Central memory CD8-positive, alpha-beta T cell (primary cell): ENCODE data around the gene PCDHA7.
"Not testable (repeated sequence)": the region's sequence is repeated elsewhere in the genome, so short reads cannot be mapped to it uniquely, and the experiment has no call there.

Experiments
- ATAC-seq: fragments of 150-1000 bp; cut with Tn5 transposase; replicated peaks from 2 replicates; pipeline ENCODE4 v1.10.0; 2022; ENCODE audit warnings: mild to moderate bottlenecking, moderate FRiP score, moderate number of reproducible peaks; ENCODE audit not compliant: poor library complexity, severe bottlenecking; ENCODE audit errors: extremely low read depth
- DNase-seq, 2 donors: peaks; one replicate each; pipeline ENCODE4 v3.0.0; 2021; ENCODE audit warnings: low spot score in 2 of 2
- H3K27ac Mint-ChIP-seq: one replicate; pipeline ENCODE4 v1.8.0; 2022; ENCODE audit warnings: low read depth, mild to moderate bottlenecking, moderate library complexity, mixed read lengths
- H3K27me3 Mint-ChIP-seq: one replicate; pipeline ENCODE4 v1.8.0; 2022; ENCODE audit warnings: mixed read lengths
- H3K36me3 Mint-ChIP-seq: one replicate; pipeline ENCODE4 v1.8.0; 2022; ENCODE audit warnings: mild to moderate bottlenecking, moderate library complexity, mixed read lengths; ENCODE audit not compliant: insufficient read depth
- H3K4me1 Mint-ChIP-seq: one replicate; pipeline ENCODE4 v1.8.0; 2022; ENCODE audit warnings: mixed read lengths
- H3K4me3 Mint-ChIP-seq: one replicate; pipeline ENCODE4 v1.8.0; 2022; ENCODE audit warnings: mild to moderate bottlenecking, moderate library complexity, mixed read lengths
- H3K9me3 Mint-ChIP-seq: one replicate; pipeline ENCODE4 v1.8.0; 2022; ENCODE audit warnings: mixed read lengths

Gene PCDHA7, protein sequence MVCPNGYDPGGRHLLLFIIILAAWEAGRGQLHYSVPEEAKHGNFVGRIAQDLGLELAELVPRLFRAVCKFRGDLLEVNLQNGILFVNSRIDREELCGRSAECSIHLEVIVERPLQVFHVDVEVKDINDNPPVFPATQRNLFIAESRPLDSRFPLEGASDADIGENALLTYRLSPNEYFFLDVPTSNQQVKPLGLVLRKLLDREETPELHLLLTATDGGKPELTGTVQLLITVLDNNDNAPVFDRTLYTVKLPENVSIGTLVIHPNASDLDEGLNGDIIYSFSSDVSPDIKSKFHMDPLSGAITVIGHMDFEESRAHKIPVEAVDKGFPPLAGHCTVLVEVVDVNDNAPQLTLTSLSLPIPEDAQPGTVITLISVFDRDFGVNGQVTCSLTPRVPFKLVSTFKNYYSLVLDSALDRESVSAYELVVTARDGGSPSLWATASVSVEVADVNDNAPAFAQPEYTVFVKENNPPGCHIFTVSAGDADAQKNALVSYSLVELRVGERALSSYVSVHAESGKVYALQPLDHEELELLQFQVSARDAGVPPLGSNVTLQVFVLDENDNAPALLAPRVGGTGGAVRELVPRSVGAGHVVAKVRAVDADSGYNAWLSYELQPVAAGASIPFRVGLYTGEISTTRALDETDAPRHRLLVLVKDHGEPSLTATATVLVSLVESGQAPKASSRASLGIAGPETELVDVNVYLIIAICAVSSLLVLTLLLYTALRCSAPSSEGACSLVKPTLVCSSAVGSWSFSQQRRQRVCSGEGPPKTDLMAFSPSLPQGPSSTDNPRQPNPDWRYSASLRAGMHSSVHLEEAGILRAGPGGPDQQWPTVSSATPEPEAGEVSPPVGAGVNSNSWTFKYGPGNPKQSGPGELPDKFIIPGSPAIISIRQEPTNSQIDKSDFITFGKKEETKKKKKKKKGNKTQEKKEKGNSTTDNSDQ

DNA sequence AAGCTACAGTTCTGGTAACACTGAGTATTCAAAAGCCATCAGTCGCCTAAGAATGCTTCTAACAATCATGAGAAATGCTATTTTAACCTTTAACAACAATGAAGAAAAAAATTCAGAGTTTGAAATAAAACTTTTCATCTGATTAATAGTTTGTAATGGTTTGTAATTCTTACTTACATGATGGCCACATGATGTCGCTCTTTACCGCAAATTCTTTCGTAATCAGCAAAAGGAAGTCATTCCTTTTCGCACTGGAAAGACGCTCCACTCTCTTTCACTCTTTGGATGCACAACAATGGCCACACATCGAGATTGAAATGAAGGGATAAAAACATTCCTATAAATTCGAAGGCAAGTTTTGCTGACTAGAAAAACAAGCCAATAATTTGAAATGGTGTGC lies at the start of gene PCDHA7:
TSS of gene PCDHA7 (plus strand) at position 277 of the 400 bp plus-strand sequence. CDS start at position 392, 115 bp downstream.
- peaks cover 3% of the 10 kb centered on the region for H3K36me3 Mint-ChIP-seq
- DNase-seq = no peak
- no peak for ATAC-seq
- no peak within 1 kb of the TSS for H3K4me3 Mint-ChIP-seq
- peaks cover 25% of the 10 kb centered on the region for H3K27me3 Mint-ChIP-seq
- H3K27ac Mint-ChIP-seq = no peak within 1 kb of the TSS
- H3K9me3 Mint-ChIP-seq = no peaks in the 10 kb centered on the region
- H3K4me1 Mint-ChIP-seq = no peaks in the 10 kb centered on the region

DNA sequence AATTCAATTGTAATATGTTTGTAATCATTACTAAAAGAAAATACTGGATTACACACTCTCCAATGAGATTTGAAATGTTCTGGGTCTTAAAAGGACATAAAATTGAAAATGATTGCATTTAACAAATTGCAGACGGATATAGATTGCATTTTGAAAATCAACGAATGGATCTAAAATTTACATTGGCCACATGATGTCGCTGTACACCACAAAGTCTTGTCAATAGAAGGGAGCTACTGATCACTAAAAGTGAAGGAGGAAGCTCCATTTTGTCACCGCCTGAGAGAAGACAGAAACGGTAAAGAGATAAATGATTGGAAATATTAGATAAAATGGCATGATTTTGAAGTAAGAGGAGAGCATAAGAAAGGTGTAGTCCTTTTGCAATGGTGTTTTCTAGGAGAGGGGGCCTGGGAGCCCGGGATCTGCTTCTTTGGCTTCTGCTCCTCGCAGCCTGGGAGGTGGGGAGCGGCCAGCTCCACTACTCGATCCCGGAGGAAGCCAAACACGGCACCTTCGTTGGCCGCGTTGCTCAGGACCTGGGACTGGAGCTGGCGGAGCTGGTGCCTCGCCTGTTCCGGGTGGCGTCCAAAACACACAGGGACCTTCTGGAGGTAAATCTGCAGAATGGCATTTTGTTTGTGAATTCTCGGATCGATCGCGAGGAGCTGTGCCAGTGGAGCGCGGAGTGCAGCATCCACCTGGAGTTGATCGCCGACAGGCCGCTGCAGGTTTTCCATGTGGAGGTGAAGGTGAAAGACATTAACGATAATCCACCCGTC lies 48.0 kb upstream of the PCDHA7 start, which contains the start of gene PCDHA1:
TSS of gene PCDHA1 (plus strand) at position 236 of the 782 bp plus-strand sequence.
- Mint-ChIP-seq H3K36me3 (peaks cover 1% of the 10 kb centered on the region), H3K27ac (no peak within 1 kb of the TSS), H3K4me1 (no peaks in the 10 kb centered on the region), H3K9me3 (peaks cover 8% of the 10 kb centered on the region), H3K27me3 (peaks cover 28% of the 10 kb centered on the region), H3K4me3 (no peak within 1 kb of the TSS)
- DNase-seq (no peak), ATAC-seq (no peak)

DNA sequence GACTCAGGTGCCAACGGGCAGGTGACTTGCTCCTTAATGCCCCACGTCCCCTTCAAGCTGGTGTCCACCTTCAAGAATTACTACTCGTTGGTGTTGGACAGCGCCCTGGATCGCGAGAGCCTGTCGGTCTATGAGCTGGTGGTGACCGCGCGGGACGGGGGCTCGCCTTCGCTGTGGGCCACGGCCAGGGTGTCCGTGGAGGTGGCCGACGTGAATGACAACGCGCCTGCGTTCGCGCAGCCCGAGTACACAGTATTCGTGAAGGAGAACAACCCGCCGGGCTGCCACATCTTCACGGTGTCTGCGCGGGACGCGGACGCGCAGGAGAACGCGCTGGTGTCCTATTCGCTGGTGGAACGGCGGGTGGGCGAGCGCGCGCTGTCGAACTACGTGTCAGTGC lies 46.6 kb upstream of the PCDHA7 start:
- H3K4me3 Mint-ChIP-seq, H3K4me1 Mint-ChIP-seq, DNase-seq, ATAC-seq, H3K36me3 Mint-ChIP-seq, H3K27ac Mint-ChIP-seq, H3K9me3 Mint-ChIP-seq: not testable (repeated sequence)
- H3K27me3 Mint-ChIP-seq = peaks cover 40% of the 10 kb centered on the region

DNA sequence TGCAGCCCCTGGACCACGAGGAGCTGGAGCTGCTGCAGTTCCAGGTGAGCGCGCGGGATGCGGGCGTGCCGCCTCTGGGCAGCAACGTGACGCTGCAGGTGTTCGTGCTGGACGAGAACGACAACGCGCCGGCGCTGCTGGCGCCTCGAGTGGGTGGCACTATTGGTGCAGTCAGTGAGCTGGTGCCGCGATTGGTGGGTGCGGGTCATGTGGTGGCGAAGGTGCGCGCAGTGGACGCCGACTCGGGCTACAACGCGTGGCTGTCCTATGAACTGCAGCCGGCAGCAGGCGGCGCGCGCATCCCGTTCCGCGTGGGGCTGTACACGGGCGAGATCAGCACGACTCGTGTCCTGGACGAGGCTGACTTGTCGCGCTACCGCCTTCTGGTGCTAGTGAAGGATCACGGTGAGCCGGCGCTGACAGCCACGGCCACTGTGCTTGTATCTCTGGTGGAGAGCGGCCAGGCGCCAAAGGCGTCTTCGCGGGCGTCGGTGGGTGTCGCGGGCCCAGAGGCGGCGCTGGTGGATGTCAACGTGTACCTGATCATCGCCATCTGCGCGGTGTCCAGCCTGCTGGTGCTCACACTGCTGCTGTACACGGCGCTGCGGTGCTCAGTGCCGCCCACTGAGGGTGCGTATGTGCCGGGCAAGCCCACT lies 46.1 kb upstream of the PCDHA7 start:
- H3K9me3 Mint-ChIP-seq, DNase-seq, H3K4me1 Mint-ChIP-seq, H3K36me3 Mint-ChIP-seq, H3K27ac Mint-ChIP-seq, H3K4me3 Mint-ChIP-seq, ATAC-seq: not testable (repeated sequence)
- H3K27me3 Mint-ChIP-seq = peaks cover 46% of the 10 kb centered on the region

DNA sequence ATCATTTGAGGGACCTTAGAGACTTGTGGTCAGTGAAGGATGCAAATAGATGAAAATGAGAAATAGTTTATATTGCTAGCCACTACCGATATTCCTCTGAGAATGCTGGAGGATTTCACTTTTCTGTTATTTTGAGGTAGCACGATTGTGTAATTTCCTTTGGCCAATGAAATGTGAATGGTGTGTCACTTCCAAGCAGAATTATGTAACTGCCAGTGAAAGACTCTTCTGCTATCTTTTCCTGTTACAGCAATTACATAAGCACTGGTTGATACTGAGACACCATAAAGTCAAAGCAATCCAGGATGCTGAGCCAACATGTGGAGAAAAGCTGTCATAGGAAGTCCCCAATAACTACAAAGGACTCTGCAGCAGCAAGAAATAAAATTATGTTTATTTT lies 43.0 kb upstream of the PCDHA7 start:
- H3K4me1 Mint-ChIP-seq = no peaks in the 10 kb centered on the region
- peaks cover under 1% of the 10 kb centered on the region for H3K36me3 Mint-ChIP-seq
- no peaks in the 10 kb centered on the region for H3K9me3 Mint-ChIP-seq
- ATAC-seq (no peak), DNase-seq (no peak)
- no peak overlapping the region for H3K27ac Mint-ChIP-seq
- H3K27me3 Mint-ChIP-seq = peaks cover 39% of the 10 kb centered on the region
- no peak overlapping the region for H3K4me3 Mint-ChIP-seq

DNA sequence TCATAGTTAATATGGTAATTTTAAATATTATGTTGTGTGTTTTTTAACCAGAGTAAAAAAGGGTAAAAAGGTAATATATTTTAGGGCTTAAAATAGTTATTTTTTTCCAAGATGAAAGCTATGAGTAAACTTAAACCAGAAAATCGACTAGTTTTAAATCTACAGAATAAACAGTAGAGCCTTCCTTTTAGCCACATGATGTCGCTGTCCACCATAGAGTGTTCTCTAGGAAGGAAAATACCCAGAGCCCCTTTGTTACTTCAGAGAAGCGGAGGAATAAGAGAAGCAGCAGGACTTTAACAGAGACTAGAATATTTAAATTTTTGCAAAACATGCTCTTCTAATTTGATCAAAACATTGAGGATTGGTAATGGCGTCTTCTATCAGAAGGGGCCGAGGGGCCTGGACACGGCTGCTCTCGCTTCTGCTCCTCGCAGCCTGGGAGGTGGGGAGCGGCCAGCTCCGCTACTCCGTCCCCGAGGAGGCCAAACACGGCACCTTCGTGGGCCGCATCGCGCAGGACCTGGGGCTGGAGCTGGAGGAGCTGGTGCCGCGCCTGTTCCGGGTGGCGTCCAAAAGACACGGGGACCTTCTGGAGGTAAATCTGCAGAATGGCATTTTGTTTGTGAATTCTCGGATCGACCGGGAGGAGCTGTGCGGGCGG lies 39.3 kb upstream of the PCDHA7 start, which contains the start of gene PCDHA2:
TSS of gene PCDHA2 (plus strand) at position 258 of the 664 bp plus-strand sequence.
- Mint-ChIP-seq H3K4me3 (no peak within 1 kb of the TSS), H3K27ac (no peak within 1 kb of the TSS), H3K36me3 (no peaks in the 10 kb centered on the region), H3K27me3 (peaks cover 37% of the 10 kb centered on the region), H3K9me3 (no peaks in the 10 kb centered on the region), H3K4me1 (no peaks in the 10 kb centered on the region)
- ATAC-seq (no peak), DNase-seq (no peak)

DNA sequence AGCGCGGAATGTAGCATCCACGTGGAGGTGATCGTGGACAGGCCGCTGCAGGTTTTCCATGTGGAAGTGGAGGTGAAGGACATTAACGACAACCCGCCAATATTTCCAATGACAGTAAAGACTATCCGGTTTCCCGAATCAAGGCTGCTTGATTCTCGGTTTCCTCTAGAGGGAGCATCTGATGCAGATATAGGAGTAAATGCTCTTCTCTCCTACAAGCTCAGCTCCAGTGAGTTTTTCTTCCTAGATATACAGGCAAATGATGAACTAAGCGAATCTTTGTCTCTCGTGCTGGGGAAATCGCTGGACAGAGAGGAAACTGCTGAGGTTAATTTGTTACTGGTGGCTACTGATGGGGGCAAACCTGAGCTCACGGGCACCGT lies 38.8 kb upstream of the PCDHA7 start:
- H3K4me1 Mint-ChIP-seq = no peaks in the 10 kb centered on the region
- ATAC-seq (no peak), DNase-seq (no peak)
- no peak overlapping the region for H3K27ac Mint-ChIP-seq
- H3K36me3 Mint-ChIP-seq = no peaks in the 10 kb centered on the region
- H3K27me3 Mint-ChIP-seq = peaks cover 38% of the 10 kb centered on the region
- H3K4me3 Mint-ChIP-seq = no peak overlapping the region
- no peaks in the 10 kb centered on the region for H3K9me3 Mint-ChIP-seq

DNA sequence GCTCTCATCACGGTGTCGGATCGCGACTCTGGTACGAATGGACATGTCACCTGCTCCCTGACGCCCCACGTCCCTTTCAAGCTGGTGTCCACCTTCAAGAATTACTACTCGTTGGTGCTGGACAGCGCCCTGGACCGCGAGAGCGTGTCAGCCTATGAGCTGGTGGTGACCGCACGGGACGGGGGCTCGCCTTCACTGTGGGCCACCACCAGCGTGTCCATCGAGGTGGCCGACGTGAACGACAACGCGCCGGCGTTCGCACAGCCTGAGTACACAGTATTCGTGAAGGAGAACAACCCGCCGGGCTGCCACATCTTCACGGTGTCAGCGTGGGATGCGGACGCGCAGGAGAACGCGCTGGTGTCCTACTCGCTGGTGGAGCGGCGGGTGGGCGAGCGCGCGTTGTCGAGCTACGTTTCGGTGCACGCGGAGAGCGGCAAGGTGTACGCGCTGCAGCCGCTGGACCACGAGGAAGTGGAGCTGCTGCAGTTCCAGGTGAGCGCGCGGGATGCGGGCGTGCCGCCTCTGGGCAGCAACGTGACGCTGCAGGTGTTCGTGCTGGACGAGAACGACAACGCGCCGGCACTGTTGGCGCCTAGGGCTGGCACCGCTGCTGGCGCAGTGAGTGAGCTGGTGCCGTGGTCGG lies 37.9 kb upstream of the PCDHA7 start:
- ATAC-seq, H3K4me3 Mint-ChIP-seq, H3K36me3 Mint-ChIP-seq, H3K4me1 Mint-ChIP-seq, H3K27ac Mint-ChIP-seq, DNase-seq, H3K9me3 Mint-ChIP-seq: not testable (repeated sequence)
- peaks cover 33% of the 10 kb centered on the region for H3K27me3 Mint-ChIP-seq

DNA sequence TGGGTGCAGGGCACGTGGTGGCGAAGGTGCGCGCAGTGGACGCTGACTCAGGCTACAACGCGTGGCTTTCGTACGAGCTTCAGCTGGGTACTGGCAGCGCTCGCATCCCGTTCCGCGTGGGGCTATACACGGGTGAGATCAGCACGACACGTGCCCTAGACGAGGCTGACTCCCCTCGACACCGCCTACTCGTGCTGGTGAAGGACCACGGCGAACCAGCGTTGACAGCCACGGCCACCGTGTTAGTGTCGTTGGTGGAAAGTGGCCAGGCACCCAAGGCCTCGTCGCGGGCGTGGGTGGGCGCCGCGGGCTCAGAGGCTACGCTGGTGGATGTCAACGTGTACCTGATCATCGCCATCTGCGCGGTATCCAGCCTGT lies 37.4 kb upstream of the PCDHA7 start:
- H3K4me3 Mint-ChIP-seq = no peak overlapping the region
- ATAC-seq (no peak), DNase-seq (no peak)
- H3K27ac Mint-ChIP-seq = no peak overlapping the region
- no peaks in the 10 kb centered on the region for H3K9me3 Mint-ChIP-seq
- H3K4me1 Mint-ChIP-seq = no peaks in the 10 kb centered on the region
- H3K27me3 Mint-ChIP-seq = peaks cover 28% of the 10 kb centered on the region
- H3K36me3 Mint-ChIP-seq = no peaks in the 10 kb centered on the region

DNA sequence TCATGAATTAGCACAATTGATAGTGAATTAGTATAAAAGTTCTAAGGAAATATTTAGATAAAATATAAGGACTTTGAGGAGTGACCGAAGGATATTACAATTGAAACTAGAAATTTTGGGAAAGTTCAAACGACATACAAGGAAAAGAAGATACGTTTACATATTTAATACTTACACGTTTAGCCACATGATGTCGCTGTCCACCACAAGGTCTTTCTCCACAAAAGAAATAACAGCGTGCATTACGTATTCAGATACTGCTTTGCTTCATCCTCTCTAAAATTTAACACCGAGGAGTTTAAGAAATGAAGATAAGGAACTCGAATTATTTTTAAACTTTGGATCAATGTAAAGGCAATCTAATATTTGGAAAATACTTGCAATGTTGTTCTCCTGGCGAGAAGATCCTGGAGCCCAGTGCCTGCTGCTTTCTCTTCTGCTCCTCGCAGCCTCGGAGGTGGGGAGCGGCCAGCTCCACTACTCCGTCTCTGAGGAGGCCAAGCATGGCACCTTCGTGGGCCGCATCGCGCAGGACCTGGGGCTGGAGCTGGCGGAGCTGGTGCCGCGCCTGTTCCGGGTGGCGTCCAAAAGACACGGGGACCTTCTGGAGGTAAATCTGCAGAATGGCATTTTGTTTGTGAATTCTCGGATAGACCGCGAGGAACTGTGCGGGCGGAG lies 33.1 kb upstream of the PCDHA7 start, which contains the start of gene PCDHA3:
TSS of gene PCDHA3 (plus strand) at position 242 of the 678 bp plus-strand sequence.
- H3K4me1 Mint-ChIP-seq = no peaks in the 10 kb centered on the region
- no peak within 1 kb of the TSS for H3K4me3 Mint-ChIP-seq
- no peaks in the 10 kb centered on the region for H3K36me3 Mint-ChIP-seq
- H3K27ac Mint-ChIP-seq = no peak within 1 kb of the TSS
- ATAC-seq (no peak), DNase-seq (no peak)
- H3K27me3 Mint-ChIP-seq = peaks cover 26% of the 10 kb centered on the region
- H3K9me3 Mint-ChIP-seq = no peaks in the 10 kb centered on the region

DNA sequence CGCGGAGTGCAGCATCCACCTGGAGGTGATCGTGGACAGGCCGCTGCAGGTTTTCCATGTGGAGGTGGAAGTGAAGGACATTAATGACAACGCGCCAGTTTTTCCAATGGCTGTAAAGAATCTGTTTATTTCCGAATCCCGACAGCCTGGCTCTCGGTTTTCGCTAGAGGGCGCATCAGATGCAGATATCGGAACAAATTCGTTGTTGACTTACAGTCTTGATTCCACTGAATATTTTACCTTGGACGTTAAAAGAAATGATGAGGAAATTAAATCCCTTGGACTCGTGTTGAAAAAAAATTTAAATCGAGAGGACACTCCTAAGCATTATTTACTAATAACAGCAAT lies 32.6 kb upstream of the PCDHA7 start:
- H3K27ac Mint-ChIP-seq = no peak overlapping the region
- H3K27me3 Mint-ChIP-seq = peaks cover 31% of the 10 kb centered on the region
- H3K4me3 Mint-ChIP-seq = no peak overlapping the region
- H3K9me3 Mint-ChIP-seq = no peaks in the 10 kb centered on the region
- no peaks in the 10 kb centered on the region for H3K4me1 Mint-ChIP-seq
- no peak for DNase-seq
- H3K36me3 Mint-ChIP-seq = no peaks in the 10 kb centered on the region
- no peak for ATAC-seq
